SK-N-SH (cell line): ENCODE results near the gene BAZ1A. TPM values are rescaled to one million over a fixed set of nuclear protein-coding genes. Genes with fewer than 3 reads are reported as not detected.

Experiments
- CTCF ChIA-PET: fragments of 300-600, 350-600 bp; formaldehyde crosslinking; extraction: SDS; loops from one replicate; lab custom pipeline; 2021; lab: Yijun Ruan, JAX
- POLR2A ChIA-PET: fragments of 350-600 bp; sonication (Branson Sonifier 250); formaldehyde crosslinking; extraction: SDS; loops from one replicate; lab custom pipeline; 2020; ENCODE audit warnings: antibody characterized with exemption, inconsistent platforms; lab: Yijun Ruan, JAX
- DNase-seq: peaks from one replicate; pipeline ENCODE4 v3.0.0; 2012
- H2AFZ ChIP-seq: fragments of 200-600 bp; sonication (generic); 2 replicates; pipeline ENCODE4 v1.8.1; 2016; ENCODE audit warnings: antibody characterized with exemption, mild to moderate bottlenecking, low read depth
- H3F3A ChIP-seq: fragments of 200-600 bp; sonication (generic); replicated peaks from 2 replicates; pipeline ENCODE3; 2016; ENCODE audit warnings: antibody characterized with exemption, mild to moderate bottlenecking; ENCODE audit not compliant: insufficient read depth
- H3K27ac ChIP-seq, 2 experiments: fragments of 200-500 bp in 1 of 2; fragments of 200-600 bp in 1 of 2; sonication (Bioruptor generic) in 1 of 2; sonication (generic), shearing (Covaris generic) in 1 of 2; 2 replicates each; pipeline versions ENCODE4 v1.5.1 to v1.6.1; 2014 to 2016; ENCODE audit warnings: low read depth in 2 of 2, inconsistent platforms in 1 of 2, low read length in 1 of 2, mild to moderate bottlenecking in 1 of 2, mixed read lengths in 1 of 2
- H3K27me3 ChIP-seq: fragments of 200-600 bp; sonication (generic), shearing (Covaris generic); 2 replicates; pipeline ENCODE4 v1.6.1; 2016; ENCODE audit warnings: mixed run types; ENCODE audit not compliant: insufficient read depth
- H3K36me3 ChIP-seq, 2 experiments: fragments of 200-500 bp in 1 of 2; fragments of 200-600 bp in 1 of 2; sonication (Bioruptor generic) in 1 of 2; sonication (generic) in 1 of 2; replicated peaks in 1 of 2; 2 replicates each; pipeline versions ENCODE3 to v1.5.1; 2014 to 2016; ENCODE audit warnings: low read length in 1 of 2, mild to moderate bottlenecking in 1 of 2; ENCODE audit not compliant: insufficient read depth in 2 of 2, control insufficient read depth in 1 of 2
- H3K4me1 ChIP-seq, 2 experiments: fragments of 200-500 bp in 1 of 2; fragments of 200-600 bp in 1 of 2; sonication (Bioruptor generic) in 1 of 2; sonication (generic), shearing (Covaris generic) in 1 of 2; 2 replicates each; pipeline versions ENCODE4 v1.5.1 to v1.6.1; 2014 to 2016; ENCODE audit warnings: low read depth in 1 of 2, low read length in 1 of 2, mixed run types in 1 of 2; ENCODE audit not compliant: insufficient read depth in 2 of 2, control insufficient read depth in 1 of 2
- H3K4me2 ChIP-seq: fragments of 200-600 bp; sonication (generic), shearing (Covaris generic); 2 replicates; pipeline ENCODE4 v1.6.1; 2017; ENCODE audit warnings: mixed run types
- H3K4me3 ChIP-seq, 2 experiments: fragments of 200-500 bp in 1 of 2; fragments of 200-600 bp in 1 of 2; sonication (Bioruptor generic) in 1 of 2; sonication (generic), shearing (Covaris generic) in 1 of 2; 2 replicates each; pipeline versions ENCODE4 v1.5.1 to v1.8.1; 2014 to 2016; ENCODE audit warnings: low read depth in 2 of 2, inconsistent platforms in 1 of 2, low read length in 1 of 2, mild to moderate bottlenecking in 1 of 2, mixed read lengths in 1 of 2, moderate library complexity in 1 of 2
- H3K79me2 ChIP-seq: fragments of 200-600 bp; sonication (generic); 2 replicates; pipeline ENCODE4 v1.8.1; 2017; ENCODE audit warnings: mild to moderate bottlenecking; ENCODE audit not compliant: insufficient read depth
- H3K9ac ChIP-seq: fragments of 200-600 bp; sonication (generic); 2 replicates; pipeline ENCODE4 v1.6.1; 2017; ENCODE audit warnings: mixed run types
- H3K9me2 ChIP-seq: fragments of 200-600 bp; sonication (generic); 2 replicates; pipeline ENCODE4 v1.6.1; 2017; ENCODE audit warnings: mixed run types
- H3K9me3 ChIP-seq: fragments of 200-600 bp; sonication (generic); 2 replicates; pipeline ENCODE4 v1.6.1; 2017; ENCODE audit warnings: mixed run types, mild to moderate bottlenecking, moderate library complexity
- H4K20me1 ChIP-seq: fragments of 200-600 bp; sonication (generic); 2 replicates; pipeline ENCODE4 v1.6.1; 2017; ENCODE audit warnings: mild to moderate bottlenecking, mixed run types; ENCODE audit not compliant: insufficient read depth
- CHD2 ChIP-seq: fragments of 150-350 bp; IDR thresholded peaks from 2 replicates; pipeline ENCODE4 v1.6.1; 2018; ENCODE audit warnings: low read length; ENCODE audit not compliant: partially characterized antibody
- ELF1 ChIP-seq: IDR thresholded peaks from 2 replicates; pipeline ENCODE4 v1.4.0; 2012
- EP300 ChIP-seq, 2 experiments: IDR thresholded peaks; 2 replicates each; pipeline versions ENCODE4 v1.4.0 to v1.6.1; 2012; ENCODE audit warnings: borderline replicate concordance in 1 of 2, low read depth in 1 of 2, low read length in 1 of 2
- MAX ChIP-seq: IDR thresholded peaks from 2 replicates; pipeline ENCODE4 v1.4.0; 2012; ENCODE audit warnings: low read depth
- MEF2A ChIP-seq: IDR thresholded peaks from 2 replicates; pipeline ENCODE4 v1.4.0; 2012; ENCODE audit warnings: low read depth, borderline replicate concordance
- MXI1 ChIP-seq: IDR thresholded peaks from 2 replicates; pipeline ENCODE4 v1.6.1; 2012; ENCODE audit warnings: mild to moderate bottlenecking, low read depth, low read length, improper control_type of control experiment
- PBX3 ChIP-seq: IDR thresholded peaks from 2 replicates; pipeline ENCODE4; 2012
- RCOR1 ChIP-seq: fragments of 150-350 bp; IDR thresholded peaks from 2 replicates; pipeline ENCODE4 v1.6.1; 2017; ENCODE audit warnings: antibody characterized with exemption, low read length
- SIN3A ChIP-seq: IDR thresholded peaks from 2 replicates; pipeline ENCODE4 v1.6.1; 2012; ENCODE audit warnings: low read depth, mild to moderate bottlenecking, low read length, moderate library complexity, borderline replicate concordance
- SMC3 ChIP-seq: IDR thresholded peaks from 2 replicates; pipeline ENCODE4 v1.6.1; 2012; ENCODE audit warnings: low read depth, low read length, improper control_type of control experiment
- TCF12 ChIP-seq: IDR thresholded peaks from 2 replicates; pipeline ENCODE4 v1.4.0; 2012
- WGBS: methylation state at CpG from one replicate; pipeline ENCODE4 v1.1.6; 2017; ENCODE audit warnings: low lambda C conversion rate; 5-methylcytosine and 5-hydroxymethylcytosine counted together
- polyA plus RNA-seq, 3 experiments: library from polyadenylated mRNA; depleted of rRNA; stranded (reverse); fragments of >200 nt; gene quantifications; 2 replicates each; pipeline ENCODE4 v1.2.3, GENCODE V29; 2012
- TF ChIP-seq, protein P1 (sequence below): IDR thresholded peaks from 2 replicates; pipeline ENCODE4 v1.4.0; 2012; ENCODE audit warnings: low read depth, borderline replicate concordance
- TF ChIP-seq, protein P2 (sequence below): IDR thresholded peaks from 2 replicates; pipeline ENCODE4 v1.4.0; 2012; ENCODE audit warnings: low read depth, borderline replicate concordance
- TF ChIP-seq, protein P3 (sequence below): fragments of 150-350 bp; IDR thresholded peaks from 2 replicates; pipeline ENCODE4 v1.6.1; 2016; ENCODE audit warnings: mild to moderate bottlenecking, low read depth, low read length

BAZ1A gene
- polyA plus RNA-seq, 1 of the 3 experiments (the other 2 are of a cell fraction) = 17.4 TPM

GRCh38 chr14:34797747-34798583, 77.2 kb downstream of the BAZ1A start:
- Histone ChIP-seq H3K4me2 (no peak overlapping the region), H3K9me2 (no peaks in the 10 kb centered on the region), H3K27me3 (no peaks in the 10 kb centered on the region), H4K20me1 (no peaks in the 10 kb centered on the region), H3F3A (peaks cover 16% of the 10 kb centered on the region), H2AFZ (no peak overlapping the region), H3K79me2 (no peaks in the 10 kb centered on the region), H3K4me1 (0 out of 4 replicates have a peak, but pooled peaks cover 0 to 3% of the 10 kb centered on the region in 2 experiments), H3K4me3 (no peak overlapping the region), H3K9me3 (no peaks in the 10 kb centered on the region), H3K36me3 (peaks cover 36 to 72% of the 10 kb centered on the region in 2 experiments), H3K9ac (no peak overlapping the region), H3K27ac (no peak overlapping the region)
- CTCF ChIA-PET = no interaction called here
- WGBS = 94% methylated on average over 18 of the region's 24 CpGs
- POLR2A ChIA-PET = no interaction called here
- TF ChIP-seq MEF2A = no peak
- TF ChIP-seq EP300 (IDR thresholded peaks at IDR 0.05; ENCODE audit: borderline replicate concordance in 1 of 2, low read depth in 1 of 2, low read length in 1 of 2) = no peak
- no peak for TF ChIP-seq ELF1
- TF ChIP-seq, protein P1, sequence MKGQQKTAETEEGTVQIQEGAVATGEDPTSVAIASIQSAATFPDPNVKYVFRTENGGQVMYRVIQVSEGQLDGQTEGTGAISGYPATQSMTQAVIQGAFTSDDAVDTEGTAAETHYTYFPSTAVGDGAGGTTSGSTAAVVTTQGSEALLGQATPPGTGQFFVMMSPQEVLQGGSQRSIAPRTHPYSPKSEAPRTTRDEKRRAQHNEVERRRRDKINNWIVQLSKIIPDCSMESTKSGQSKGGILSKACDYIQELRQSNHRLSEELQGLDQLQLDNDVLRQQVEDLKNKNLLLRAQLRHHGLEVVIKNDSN = no peak
- no peak for TF ChIP-seq MAX
- no peak for TF ChIP-seq TCF12
- no peak for TF ChIP-seq RCOR1
- no peak for TF ChIP-seq PBX3
- TF ChIP-seq, protein P2, sequence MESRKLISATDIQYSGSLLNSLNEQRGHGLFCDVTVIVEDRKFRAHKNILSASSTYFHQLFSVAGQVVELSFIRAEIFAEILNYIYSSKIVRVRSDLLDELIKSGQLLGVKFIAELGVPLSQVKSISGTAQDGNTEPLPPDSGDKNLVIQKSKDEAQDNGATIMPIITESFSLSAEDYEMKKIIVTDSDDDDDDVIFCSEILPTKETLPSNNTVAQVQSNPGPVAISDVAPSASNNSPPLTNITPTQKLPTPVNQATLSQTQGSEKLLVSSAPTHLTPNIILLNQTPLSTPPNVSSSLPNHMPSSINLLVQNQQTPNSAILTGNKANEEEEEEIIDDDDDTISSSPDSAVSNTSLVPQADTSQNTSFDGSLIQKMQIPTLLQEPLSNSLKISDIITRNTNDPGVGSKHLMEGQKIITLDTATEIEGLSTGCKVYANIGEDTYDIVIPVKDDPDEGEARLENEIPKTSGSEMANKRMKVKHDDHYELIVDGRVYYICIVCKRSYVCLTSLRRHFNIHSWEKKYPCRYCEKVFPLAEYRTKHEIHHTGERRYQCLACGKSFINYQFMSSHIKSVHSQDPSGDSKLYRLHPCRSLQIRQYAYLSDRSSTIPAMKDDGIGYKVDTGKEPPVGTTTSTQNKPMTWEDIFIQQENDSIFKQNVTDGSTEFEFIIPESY = no peak
- no peak for TF ChIP-seq MXI1
- no peak for TF ChIP-seq SIN3A
- TF ChIP-seq, protein P3, sequence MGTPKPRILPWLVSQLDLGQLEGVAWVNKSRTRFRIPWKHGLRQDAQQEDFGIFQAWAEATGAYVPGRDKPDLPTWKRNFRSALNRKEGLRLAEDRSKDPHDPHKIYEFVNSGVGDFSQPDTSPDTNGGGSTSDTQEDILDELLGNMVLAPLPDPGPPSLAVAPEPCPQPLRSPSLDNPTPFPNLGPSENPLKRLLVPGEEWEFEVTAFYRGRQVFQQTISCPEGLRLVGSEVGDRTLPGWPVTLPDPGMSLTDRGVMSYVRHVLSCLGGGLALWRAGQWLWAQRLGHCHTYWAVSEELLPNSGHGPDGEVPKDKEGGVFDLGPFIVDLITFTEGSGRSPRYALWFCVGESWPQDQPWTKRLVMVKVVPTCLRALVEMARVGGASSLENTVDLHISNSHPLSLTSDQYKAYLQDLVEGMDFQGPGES = no peak
- no peak for TF ChIP-seq SMC3
- TF ChIP-seq CHD2 = no peak
- no peak for DNase-seq
